GM21717 (cell line): ENCODE data around the gene SLC35G6.

Source experiments
- ATAC-seq: cut with Tn5 transposase; IDR thresholded peaks from one replicate; pipeline ENCODE4 v1.9.1; 2021; ENCODE audit warnings: mild to moderate bottlenecking, moderate library complexity; ENCODE audit not compliant: unreplicated experiment

Gene SLC35G6

GRCh38 chr17:7499161-7499560 lies 17.9 kb downstream of the SLC35G6 start:
- no peak for ATAC-seq

- ATAC-seq = no peak
Observed at GRCh38 chr17:7501729-7502128, 20.5 kb downstream of the SLC35G6 start.

GRCh38 chr17:7502171-7502847 lies 21.1 kb downstream of the SLC35G6 start:
- no peak for ATAC-seq

- no peak for ATAC-seq
Observed at GRCh38 chr17:7502987-7503386, 21.7 kb downstream of the SLC35G6 start.

- ATAC-seq = no peak
Observed at GRCh38 chr17:7503521-7503920, 22.3 kb downstream of the SLC35G6 start.

GRCh38 chr17:7508145-7508544 lies 26.9 kb downstream of the SLC35G6 start:
- ATAC-seq = no peak

GRCh38 chr17:7508846-7509245 lies 27.6 kb downstream of the SLC35G6 start:
- no peak for ATAC-seq

GRCh38 chr17:7509937-7510336 lies 28.7 kb downstream of the SLC35G6 start:
- ATAC-seq = no peak

GRCh38 chr17:7511108-7511507 lies 29.9 kb downstream of the SLC35G6 start:
- ATAC-seq = no peak

GRCh38 chr17:7512105-7512504 lies 30.9 kb downstream of the SLC35G6 start:
- no peak for ATAC-seq

GRCh38 chr17:7512824-7513540 lies 31.7 kb downstream of the SLC35G6 start:
- no peak for ATAC-seq

- no peak for ATAC-seq
Observed at GRCh38 chr17:7513850-7514419, 32.7 kb downstream of the SLC35G6 start.

GRCh38 chr17:7515911-7516610 lies 34.8 kb downstream of the SLC35G6 start:
- no peak for ATAC-seq

- no peak for ATAC-seq
Observed at GRCh38 chr17:7523033-7523432, 41.8 kb downstream of the SLC35G6 start.

GRCh38 chr17:7528842-7529241 lies 47.6 kb downstream of the SLC35G6 start:
- ATAC-seq = no peak

GRCh38 chr17:7530023-7530900 lies 49.0 kb downstream of the SLC35G6 start:
- ATAC-seq = no peak
